ENCODE measurements around the gene ALOX5. TPM values are rescaled to one million over a fixed set of nuclear protein-coding genes. Genes with fewer than 3 reads are reported as not detected.

ALOX5 gene
- total RNA-seq, 1 experiment from 2014 or later: 0.11 TPM

DNA sequence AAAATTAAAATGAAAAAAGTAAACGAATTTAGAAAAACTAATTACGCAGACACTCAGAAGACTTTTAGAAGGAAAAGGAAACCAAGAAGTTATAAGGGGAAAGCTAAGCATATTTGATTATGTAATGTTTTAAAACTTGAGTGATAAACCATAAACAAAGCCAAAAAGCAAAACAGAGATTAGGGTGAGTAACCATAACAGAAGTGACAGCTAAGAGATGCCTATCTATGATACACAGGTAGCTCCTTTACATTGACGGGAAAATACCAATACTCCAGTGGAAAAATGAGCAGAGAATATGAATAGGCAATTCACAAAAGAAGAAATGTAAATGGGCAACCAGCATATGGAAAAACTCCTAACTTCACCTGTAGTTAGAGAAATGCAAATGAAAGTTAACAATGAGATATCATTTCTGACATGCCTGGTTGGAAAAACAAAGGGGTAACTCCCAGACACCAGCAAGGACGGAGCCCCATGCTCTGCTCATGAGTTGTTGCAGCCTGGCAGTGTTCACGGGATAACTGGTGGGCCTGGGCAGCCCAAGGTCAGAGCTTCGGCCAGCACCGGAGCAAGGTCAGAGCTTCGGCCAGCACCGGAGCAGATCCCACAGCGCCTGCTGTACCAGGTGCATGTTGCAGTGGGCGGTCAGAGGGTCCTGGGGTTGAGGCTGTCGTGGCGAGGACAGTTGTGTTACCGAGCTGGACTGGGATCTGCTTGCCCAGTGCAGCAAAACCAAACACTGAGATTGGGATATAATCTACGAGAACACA, 58.9 kb downstream of the ALOX5 start:
- Histone ChIP-seq H3K36me3 (ENCODE audit: low read depth, low read length) (no peaks in the 10 kb centered on the region), H3K9me3 (ENCODE audit: low read length) (no peaks in the 10 kb centered on the region), H3K9me2 (replicated peaks; ENCODE audit: low read length) (no peaks in the 10 kb centered on the region), H3K4me1 (ENCODE audit: insufficient read depth, low read length) (no peaks in the 10 kb centered on the region), H2AFZ (ENCODE audit: low read length) (no peak overlapping the region), H3K79me2 (ENCODE audit: low read length) (no peaks in the 10 kb centered on the region), H3K27ac (ENCODE audit: low read length) (no peak overlapping the region), H3K4me3 (ENCODE audit: low read length) (no peak overlapping the region), H3F3A (ENCODE audit: low read length, unreplicated experiment) (no peaks in the 10 kb centered on the region), H3K27me3 (ENCODE audit: low read length) (no peaks in the 10 kb centered on the region), H3K9ac (ENCODE audit: low read length) (no peak overlapping the region), H3K4me2 (ENCODE audit: low read length) (no peak overlapping the region), H4K20me1 (ENCODE audit: low read length) (no peaks in the 10 kb centered on the region)
- intact Hi-C loops (cut with micrococcal nuclease): no loop called here
- ChIA-PET POLR2A (ENCODE audit: unreplicated experiment) (no interaction called here), CTCF (no interaction called here)
- ATAC-seq (no peak), DNase-seq (no peak)
- no TSS peak for BruUV-seq (replicated peaks)
- TF ChIP-seq EZH2 (IDR thresholded peaks at IDR 0.05; ENCODE audit: low read length, unreplicated experiment) (no peak), EZH2phosphoT487 (IDR thresholded peaks at IDR 0.05; ENCODE audit: borderline replicate concordance, low read length) (no peak)
- TF ChIP-seq, protein P1, sequence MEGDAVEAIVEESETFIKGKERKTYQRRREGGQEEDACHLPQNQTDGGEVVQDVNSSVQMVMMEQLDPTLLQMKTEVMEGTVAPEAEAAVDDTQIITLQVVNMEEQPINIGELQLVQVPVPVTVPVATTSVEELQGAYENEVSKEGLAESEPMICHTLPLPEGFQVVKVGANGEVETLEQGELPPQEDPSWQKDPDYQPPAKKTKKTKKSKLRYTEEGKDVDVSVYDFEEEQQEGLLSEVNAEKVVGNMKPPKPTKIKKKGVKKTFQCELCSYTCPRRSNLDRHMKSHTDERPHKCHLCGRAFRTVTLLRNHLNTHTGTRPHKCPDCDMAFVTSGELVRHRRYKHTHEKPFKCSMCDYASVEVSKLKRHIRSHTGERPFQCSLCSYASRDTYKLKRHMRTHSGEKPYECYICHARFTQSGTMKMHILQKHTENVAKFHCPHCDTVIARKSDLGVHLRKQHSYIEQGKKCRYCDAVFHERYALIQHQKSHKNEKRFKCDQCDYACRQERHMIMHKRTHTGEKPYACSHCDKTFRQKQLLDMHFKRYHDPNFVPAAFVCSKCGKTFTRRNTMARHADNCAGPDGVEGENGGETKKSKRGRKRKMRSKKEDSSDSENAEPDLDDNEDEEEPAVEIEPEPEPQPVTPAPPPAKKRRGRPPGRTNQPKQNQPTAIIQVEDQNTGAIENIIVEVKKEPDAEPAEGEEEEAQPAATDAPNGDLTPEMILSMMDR (conservative IDR thresholded peaks at IDR 0.05; ENCODE audit: low read depth, low read length): no peak

DNA sequence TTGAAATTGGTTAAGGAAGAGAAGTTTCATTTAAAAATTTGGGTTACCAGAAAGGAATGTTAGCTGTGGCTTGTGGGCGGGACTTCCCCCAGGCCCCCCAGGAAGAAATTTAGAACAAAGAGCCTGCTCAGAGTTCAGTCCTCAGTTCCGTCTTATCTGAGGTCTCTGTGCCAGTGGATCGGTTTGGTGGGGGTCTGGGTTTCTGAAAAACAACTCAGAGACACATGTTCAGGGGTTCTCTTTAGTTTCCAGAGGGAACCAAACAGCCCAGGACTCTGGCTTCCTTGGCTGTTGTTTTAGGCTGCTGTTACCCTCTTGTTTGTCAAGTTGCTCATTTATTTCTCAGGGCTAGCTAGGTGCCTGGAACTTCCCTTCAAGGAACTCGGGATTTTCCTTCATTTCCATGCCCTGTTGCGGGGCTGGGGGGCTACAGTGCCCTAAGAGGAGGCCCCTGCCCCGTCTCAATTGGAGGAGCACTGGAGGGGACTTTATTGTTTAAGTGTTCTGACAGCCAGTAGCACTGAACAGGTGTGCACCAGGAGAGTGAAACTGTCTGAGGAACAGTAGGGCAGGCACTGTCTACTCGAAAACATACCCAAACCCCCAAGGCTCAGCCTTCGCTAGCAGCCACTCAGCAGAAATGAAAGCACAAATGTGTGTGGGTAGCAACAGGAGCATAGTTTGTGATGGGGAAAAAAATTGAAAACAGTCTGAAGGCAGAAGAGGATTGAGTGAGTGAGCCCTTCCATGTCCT, 59.9 kb downstream of the ALOX5 start:
- ATAC-seq: no peak
- CTCF ChIA-PET: interaction anchor here (0.6 kb wide), 1 partner anchor 21 kb away, joined by 3 read pairs; no protein-coding TSS in a partner anchor

More for the DNA sequence above, 59.9 kb downstream of the ALOX5 start:
- intact Hi-C loops (cut with micrococcal nuclease): no loop called here
- H3K36me3 ChIP-seq (ENCODE audit: low read depth, low read length): no peaks in the 10 kb centered on the region
- no peaks in the 10 kb centered on the region for H3K9me2 ChIP-seq (replicated peaks; ENCODE audit: low read length)
- H3F3A ChIP-seq (ENCODE audit: low read length, unreplicated experiment): no peaks in the 10 kb centered on the region
- no peaks in the 10 kb centered on the region for H3K4me1 ChIP-seq (ENCODE audit: insufficient read depth, low read length)
- no peak for DNase-seq
- H2AFZ ChIP-seq (ENCODE audit: low read length): no peak overlapping the region
- H3K4me3 ChIP-seq (ENCODE audit: low read length): no peak overlapping the region
- H4K20me1 ChIP-seq (ENCODE audit: low read length): no peaks in the 10 kb centered on the region
- no peak overlapping the region for H3K4me2 ChIP-seq (ENCODE audit: low read length)
- H3K9ac ChIP-seq (ENCODE audit: low read length): no peak overlapping the region
- H3K79me2 ChIP-seq (ENCODE audit: low read length): no peaks in the 10 kb centered on the region
- H3K27ac ChIP-seq (ENCODE audit: low read length): no peak overlapping the region
- no peaks in the 10 kb centered on the region for H3K27me3 ChIP-seq (ENCODE audit: low read length)
- POLR2A ChIA-PET (ENCODE audit: unreplicated experiment): no interaction called here
- TF ChIP-seq EZH2 (IDR thresholded peaks at IDR 0.05; ENCODE audit: low read length, unreplicated experiment) (no peak), EZH2phosphoT487 (IDR thresholded peaks at IDR 0.05; ENCODE audit: borderline replicate concordance, low read length) (no peak)
- TF ChIP-seq, protein P1 (conservative IDR thresholded peaks at IDR 0.05; ENCODE audit: low read depth, low read length): no peak
- no TSS peak for BruUV-seq (replicated peaks)
- H3K9me3 ChIP-seq (ENCODE audit: low read length): no peaks in the 10 kb centered on the region
